Mucosa of stomach (tissue), 1 donor: ENCODE measurements around the gene HEATR1.

Experiments used
- H3K27me3 ChIP-seq: one replicate; pipeline ENCODE4 v1.7.0; 2013; ENCODE audit warnings: mild to moderate bottlenecking, low read length; ENCODE audit not compliant: control insufficient read depth, insufficient read depth
- H3K36me3 ChIP-seq: one replicate; pipeline ENCODE4 v1.7.0; 2013; ENCODE audit warnings: low read length; ENCODE audit not compliant: control insufficient read depth, insufficient read depth
- H3K4me1 ChIP-seq: one replicate; pipeline ENCODE4 v1.7.0; 2013; ENCODE audit warnings: mild to moderate bottlenecking, low read length; ENCODE audit not compliant: control insufficient read depth, insufficient read depth
- H3K4me3 ChIP-seq: one replicate; pipeline ENCODE4 v1.7.0; 2013; ENCODE audit warnings: low read length
- H3K9ac ChIP-seq: one replicate; pipeline ENCODE4 v1.7.0; 2013; ENCODE audit warnings: mild to moderate bottlenecking, low read length, moderate library complexity
- H3K9me3 ChIP-seq: one replicate; pipeline ENCODE4 v1.7.0; 2013; ENCODE audit warnings: mild to moderate bottlenecking, low read length, moderate library complexity; ENCODE audit not compliant: control insufficient read depth
- donor health status: Pancreatic carcinoma.

HEATR1 gene, protein sequence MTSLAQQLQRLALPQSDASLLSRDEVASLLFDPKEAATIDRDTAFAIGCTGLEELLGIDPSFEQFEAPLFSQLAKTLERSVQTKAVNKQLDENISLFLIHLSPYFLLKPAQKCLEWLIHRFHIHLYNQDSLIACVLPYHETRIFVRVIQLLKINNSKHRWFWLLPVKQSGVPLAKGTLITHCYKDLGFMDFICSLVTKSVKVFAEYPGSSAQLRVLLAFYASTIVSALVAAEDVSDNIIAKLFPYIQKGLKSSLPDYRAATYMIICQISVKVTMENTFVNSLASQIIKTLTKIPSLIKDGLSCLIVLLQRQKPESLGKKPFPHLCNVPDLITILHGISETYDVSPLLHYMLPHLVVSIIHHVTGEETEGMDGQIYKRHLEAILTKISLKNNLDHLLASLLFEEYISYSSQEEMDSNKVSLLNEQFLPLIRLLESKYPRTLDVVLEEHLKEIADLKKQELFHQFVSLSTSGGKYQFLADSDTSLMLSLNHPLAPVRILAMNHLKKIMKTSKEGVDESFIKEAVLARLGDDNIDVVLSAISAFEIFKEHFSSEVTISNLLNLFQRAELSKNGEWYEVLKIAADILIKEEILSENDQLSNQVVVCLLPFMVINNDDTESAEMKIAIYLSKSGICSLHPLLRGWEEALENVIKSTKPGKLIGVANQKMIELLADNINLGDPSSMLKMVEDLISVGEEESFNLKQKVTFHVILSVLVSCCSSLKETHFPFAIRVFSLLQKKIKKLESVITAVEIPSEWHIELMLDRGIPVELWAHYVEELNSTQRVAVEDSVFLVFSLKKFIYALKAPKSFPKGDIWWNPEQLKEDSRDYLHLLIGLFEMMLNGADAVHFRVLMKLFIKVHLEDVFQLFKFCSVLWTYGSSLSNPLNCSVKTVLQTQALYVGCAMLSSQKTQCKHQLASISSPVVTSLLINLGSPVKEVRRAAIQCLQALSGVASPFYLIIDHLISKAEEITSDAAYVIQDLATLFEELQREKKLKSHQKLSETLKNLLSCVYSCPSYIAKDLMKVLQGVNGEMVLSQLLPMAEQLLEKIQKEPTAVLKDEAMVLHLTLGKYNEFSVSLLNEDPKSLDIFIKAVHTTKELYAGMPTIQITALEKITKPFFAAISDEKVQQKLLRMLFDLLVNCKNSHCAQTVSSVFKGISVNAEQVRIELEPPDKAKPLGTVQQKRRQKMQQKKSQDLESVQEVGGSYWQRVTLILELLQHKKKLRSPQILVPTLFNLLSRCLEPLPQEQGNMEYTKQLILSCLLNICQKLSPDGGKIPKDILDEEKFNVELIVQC (N-terminal part only)

GRCh38 chr1:236603991-236604904 is at the start of gene HEATR1:
Gene HEATR1, minus strand, starts transcription at chr1:236604516. Its CDS starts 421 bp downstream, at chr1:236604095.
- Histone ChIP-seq H3K36me3 (no peaks in the 10 kb centered on the region), H3K9ac (peak within 1 kb of the TSS; percentile 54), H3K4me1 (peaks cover 12% of the 10 kb centered on the region), H3K27me3 (no peaks in the 10 kb centered on the region), H3K9me3 (no peaks in the 10 kb centered on the region), H3K4me3 (peak within 1 kb of the TSS; percentile 78)

GRCh38 chr1:236645016-236645680 is 40.8 kb upstream of the HEATR1 start:
- no peak overlapping the region for H3K4me3 ChIP-seq
- H3K4me1 ChIP-seq: no peaks in the 10 kb centered on the region
- no peak overlapping the region for H3K9ac ChIP-seq
- no peaks in the 10 kb centered on the region for H3K9me3 ChIP-seq
- no peaks in the 10 kb centered on the region for H3K27me3 ChIP-seq
- H3K36me3 ChIP-seq: no peaks in the 10 kb centered on the region

GRCh38 chr1:236642763-236643162 is 38.4 kb upstream of the HEATR1 start:
- H3K4me3 ChIP-seq: no peak overlapping the region
- no peaks in the 10 kb centered on the region for H3K36me3 ChIP-seq
- H3K9me3 ChIP-seq: no peaks in the 10 kb centered on the region
- no peaks in the 10 kb centered on the region for H3K27me3 ChIP-seq
- H3K9ac ChIP-seq: no peak overlapping the region
- H3K4me1 ChIP-seq: no peaks in the 10 kb centered on the region

DNA sequence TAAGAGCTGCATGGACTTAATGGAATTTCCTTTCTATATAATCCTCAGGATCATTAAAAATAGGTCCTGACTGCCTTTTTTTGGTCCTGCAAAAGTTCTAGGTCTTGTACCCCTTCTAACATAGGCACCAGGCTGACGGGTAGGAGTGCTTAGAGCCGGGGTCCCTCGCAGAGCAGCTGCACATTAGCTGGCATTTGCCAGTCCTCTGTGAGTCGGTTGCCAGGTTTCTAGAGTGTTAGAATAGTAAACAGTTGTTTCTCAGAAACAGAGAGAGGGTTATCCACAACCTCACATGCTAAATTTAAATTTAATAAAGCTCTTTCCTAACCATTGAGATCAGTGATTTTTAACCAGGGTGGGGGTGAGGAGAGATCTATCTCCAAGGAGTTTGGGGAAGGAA is 35.4 kb upstream of the HEATR1 start:
- Histone ChIP-seq H3K36me3 (no peaks in the 10 kb centered on the region), H3K4me3 (no peak overlapping the region), H3K9me3 (no peaks in the 10 kb centered on the region), H3K9ac (no peak overlapping the region), H3K27me3 (no peaks in the 10 kb centered on the region), H3K4me1 (no peaks in the 10 kb centered on the region)

DNA sequence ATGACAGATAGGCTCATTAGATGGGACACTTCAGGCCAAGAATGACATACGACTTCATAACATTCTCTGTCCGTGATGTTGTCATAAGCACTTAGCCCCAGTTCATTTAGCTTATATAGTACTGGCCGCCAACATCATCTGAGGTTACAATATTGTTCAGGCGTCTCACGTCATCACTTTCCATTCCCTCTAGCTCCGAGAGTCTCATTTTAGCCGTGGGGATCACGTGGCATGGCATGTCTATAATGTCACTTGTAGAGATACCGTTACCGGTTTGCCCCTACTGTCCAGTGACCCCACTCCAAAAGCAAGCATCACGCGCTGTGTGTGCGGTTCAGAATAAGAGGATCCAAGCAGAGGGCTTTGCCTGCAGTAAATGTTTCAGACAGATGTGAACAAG is 34.6 kb upstream of the HEATR1 start:
- Histone ChIP-seq H3K27me3 (no peaks in the 10 kb centered on the region), H3K4me1 (no peaks in the 10 kb centered on the region), H3K9me3 (no peaks in the 10 kb centered on the region), H3K4me3 (no peak overlapping the region), H3K9ac (no peak overlapping the region), H3K36me3 (no peaks in the 10 kb centered on the region)

GRCh38 chr1:236636017-236636416 is 31.7 kb upstream of the HEATR1 start:
- no peaks in the 10 kb centered on the region for H3K27me3 ChIP-seq
- no peaks in the 10 kb centered on the region for H3K4me1 ChIP-seq
- H3K9ac ChIP-seq: no peak overlapping the region
- no peak overlapping the region for H3K4me3 ChIP-seq
- H3K36me3 ChIP-seq: no peaks in the 10 kb centered on the region
- H3K9me3 ChIP-seq: no peaks in the 10 kb centered on the region

GRCh38 chr1:236627727-236628408 is 23.6 kb upstream of the HEATR1 start:
- Histone ChIP-seq H3K4me1 (no peaks in the 10 kb centered on the region), H3K4me3 (no peak overlapping the region), H3K9ac (no peak overlapping the region)

GRCh38 chr1:236623371-236624166 is 19.3 kb upstream of the HEATR1 start:
- Histone ChIP-seq H3K4me3 (no peak overlapping the region), H3K36me3 (no peaks in the 10 kb centered on the region), H3K9me3 (no peaks in the 10 kb centered on the region), H3K9ac (no peak overlapping the region), H3K4me1 (no peaks in the 10 kb centered on the region), H3K27me3 (no peaks in the 10 kb centered on the region)

More at GRCh38 chr1:236627727-236628408, 23.6 kb upstream of the HEATR1 start:
- Histone ChIP-seq H3K9me3 (no peaks in the 10 kb centered on the region), H3K27me3 (no peaks in the 10 kb centered on the region), H3K36me3 (no peaks in the 10 kb centered on the region)

DNA sequence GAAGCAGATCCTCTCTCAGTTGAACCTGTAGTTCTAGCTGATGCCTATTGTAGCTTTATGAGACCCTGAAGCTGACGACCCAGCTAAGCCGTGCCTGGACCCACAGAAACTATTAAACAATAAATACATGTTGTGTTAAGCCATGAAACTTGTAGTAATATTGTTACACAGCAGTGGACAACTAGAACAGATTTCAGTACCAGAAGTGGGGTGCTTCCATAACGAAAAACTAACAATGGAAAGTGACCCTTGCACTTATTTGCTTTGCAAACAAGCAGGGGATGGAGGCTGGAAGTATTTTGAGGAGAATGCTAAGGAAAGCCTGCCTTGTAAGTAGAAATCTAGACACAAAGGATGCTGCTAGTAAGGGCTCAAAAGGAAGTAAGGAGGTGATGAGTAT is 18.1 kb upstream of the HEATR1 start:
- Histone ChIP-seq H3K9ac (no peak overlapping the region), H3K9me3 (no peaks in the 10 kb centered on the region), H3K36me3 (no peaks in the 10 kb centered on the region), H3K4me3 (no peak overlapping the region), H3K27me3 (no peaks in the 10 kb centered on the region), H3K4me1 (no peaks in the 10 kb centered on the region)

- Histone ChIP-seq H3K4me3 (no peak overlapping the region), H3K9ac (no peak overlapping the region), H3K27me3 (no peaks in the 10 kb centered on the region), H3K4me1 (no peaks in the 10 kb centered on the region), H3K36me3 (no peaks in the 10 kb centered on the region), H3K9me3 (no peaks in the 10 kb centered on the region)
These were observed 15.1 kb upstream of the HEATR1 start for GRCh38 chr1:236619398-236619797.
